Cardiac septum (tissue), 1 donor: Measurements from ENCODE around the gene NOC2L. TPM values are rescaled to one million over a fixed set of nuclear protein-coding genes. Genes with fewer than 3 reads are reported as not detected.

Source experiments
- DNase-seq: peaks from one replicate; pipeline ENCODE4 v3.0.0-alpha.2; 2020; ENCODE audit warnings: low spot score
- intact Hi-C: fragments of 100-400 bp; cut with DNase I; formaldehyde crosslinking; loops from one replicate; pipeline ENCODE4 v1.14.0; 2022
- total RNA-seq: library from RNA; stranded (reverse); fragmentation: NEBNext Ultra II Directional; extraction: Animal tissue kit (Norgen Biotek cat#: 25700); gene quantifications from one replicate; pipeline ENCODE4 v1.2.1, GENCODE V29; 2021
- donor health status: DM: no; HTN: no; CAD: no.

The NOC2L gene
- total RNA-seq, 1 donor from 2014 or later = 39.0 TPM

GRCh38 chr1:936348-937264 lies 22.4 kb downstream of the NOC2L start:
- no peak for DNase-seq
- intact Hi-C loops = no loop called here

GRCh38 chr1:935751-936231 lies 23.3 kb downstream of the NOC2L start:
- intact Hi-C loops = no loop called here
- DNase-seq = no peak

GRCh38 chr1:934991-935750 lies 23.9 kb downstream of the NOC2L start:
- no peak for DNase-seq
- intact Hi-C loops = no loop called here

GRCh38 chr1:933603-933940 lies 25.5 kb downstream of the NOC2L start:
- no peak for DNase-seq
- intact Hi-C loops = no loop called here

- intact Hi-C loops = no loop called here
- no peak for DNase-seq
These were observed 26.1 kb downstream of the NOC2L start for GRCh38 chr1:932776-933602.

DNA sequence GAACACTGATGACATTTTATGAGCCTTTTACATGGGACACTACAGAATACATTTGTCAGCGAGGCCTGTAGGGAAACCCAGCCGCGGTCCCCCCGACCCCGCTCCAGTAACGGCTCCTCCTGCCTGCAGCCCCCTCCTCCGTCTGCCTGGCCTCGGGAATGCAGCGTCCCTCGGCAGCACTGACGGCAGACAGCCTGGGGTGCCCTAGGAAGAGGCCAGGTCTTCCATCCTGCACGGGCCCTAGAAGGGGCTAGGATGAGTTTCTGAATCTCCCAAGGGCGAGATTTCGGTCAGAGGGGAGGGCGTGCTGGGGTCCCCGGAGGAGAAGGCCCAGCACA lies 26.9 kb downstream of the NOC2L start:
- intact Hi-C loops = no loop called here
- DNase-seq = no peak

DNA sequence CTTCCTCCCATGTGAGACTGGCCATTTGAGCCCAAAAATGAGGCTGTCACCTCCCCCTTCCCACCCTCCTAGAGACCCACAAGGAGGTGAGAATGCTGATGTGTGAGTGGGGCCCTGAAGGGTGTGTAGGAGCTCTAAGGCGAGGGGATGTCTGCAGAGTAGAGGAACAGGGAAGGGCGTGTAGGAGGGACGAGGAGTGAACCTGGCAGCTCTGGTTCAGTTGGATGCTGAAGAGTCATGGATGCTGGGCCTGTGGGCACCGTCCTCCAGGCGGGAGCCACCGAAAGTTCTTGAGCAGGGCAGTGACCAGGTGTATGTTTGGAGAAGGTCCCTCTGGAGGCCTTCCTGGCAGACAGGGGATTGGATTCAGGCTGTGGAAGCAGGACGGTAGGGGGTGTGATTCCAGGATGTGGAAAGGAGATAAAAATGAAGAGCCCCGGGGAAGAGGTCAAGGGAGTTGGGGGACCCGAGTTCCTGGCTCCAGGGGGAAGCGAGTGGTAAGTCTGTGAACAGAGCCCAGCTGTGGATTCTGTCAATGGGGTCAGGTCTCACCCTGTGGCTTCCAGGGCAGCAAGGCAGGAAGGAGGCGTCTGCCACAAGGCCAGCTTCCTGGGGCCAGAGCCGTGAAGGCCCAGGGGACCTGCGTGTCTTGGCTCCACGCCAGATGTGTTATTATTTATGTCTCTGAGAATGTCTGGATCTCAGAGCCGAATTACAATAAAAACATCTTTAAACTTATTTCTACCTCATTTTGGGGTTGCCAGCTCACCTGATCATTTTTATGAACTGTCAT lies 27.5 kb downstream of the NOC2L start:
- intact Hi-C loops = no loop called here
- DNase-seq = no peak

GRCh38 chr1:930633-931138 lies 28.4 kb downstream of the NOC2L start:
- intact Hi-C loops = no loop called here
- DNase-seq = no peak

DNA sequence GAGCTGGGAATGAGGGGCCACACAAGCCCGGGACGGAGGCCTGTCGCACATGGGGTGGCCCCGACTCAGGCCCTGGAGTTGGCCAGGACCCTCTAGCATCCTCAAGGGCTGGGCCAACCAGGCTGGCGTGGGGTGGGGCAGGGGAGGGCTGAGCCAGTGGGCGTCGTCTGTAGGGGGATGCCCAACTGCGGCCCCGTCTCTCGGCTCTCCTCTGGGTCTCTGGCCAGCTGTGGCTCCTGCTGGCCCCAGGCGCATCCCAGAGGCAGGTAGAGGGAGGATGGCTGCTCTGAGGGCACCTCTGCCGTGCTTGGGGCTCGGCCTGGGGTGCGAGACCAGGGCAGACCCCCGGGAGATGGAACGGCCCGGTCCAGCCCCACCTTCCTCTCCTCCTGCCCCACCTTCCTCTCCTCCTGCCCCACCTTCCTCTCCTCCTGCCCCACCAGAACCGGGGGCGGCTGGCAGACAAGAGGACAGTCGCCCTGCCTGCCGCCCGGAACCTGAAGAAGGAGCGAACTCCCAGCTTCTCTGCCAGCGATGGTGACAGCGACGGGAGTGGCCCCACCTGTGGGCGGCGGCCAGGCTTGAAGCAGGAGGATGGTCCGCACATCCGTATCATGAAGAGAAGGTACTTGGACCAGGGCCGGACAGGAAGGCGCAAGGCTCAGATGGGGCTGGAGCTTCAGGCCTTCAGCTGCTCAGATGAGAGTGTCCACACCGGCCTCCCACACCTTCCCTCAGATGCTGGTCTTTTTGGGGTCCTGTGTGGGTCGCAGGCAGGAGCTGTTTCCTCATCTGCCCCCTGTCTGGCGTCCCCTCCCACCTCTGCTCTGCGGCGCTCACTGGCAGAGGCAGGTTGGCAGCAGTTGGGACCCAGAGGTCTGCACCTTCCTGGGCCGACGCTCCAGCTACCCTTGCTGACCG lies 29.1 kb downstream of the NOC2L start:
- no peak for DNase-seq
- intact Hi-C loops = no loop called here

- intact Hi-C loops = no loop called here
These were observed 30.0 kb downstream of the NOC2L start for GRCh38 chr1:928825-929661.

DNA sequence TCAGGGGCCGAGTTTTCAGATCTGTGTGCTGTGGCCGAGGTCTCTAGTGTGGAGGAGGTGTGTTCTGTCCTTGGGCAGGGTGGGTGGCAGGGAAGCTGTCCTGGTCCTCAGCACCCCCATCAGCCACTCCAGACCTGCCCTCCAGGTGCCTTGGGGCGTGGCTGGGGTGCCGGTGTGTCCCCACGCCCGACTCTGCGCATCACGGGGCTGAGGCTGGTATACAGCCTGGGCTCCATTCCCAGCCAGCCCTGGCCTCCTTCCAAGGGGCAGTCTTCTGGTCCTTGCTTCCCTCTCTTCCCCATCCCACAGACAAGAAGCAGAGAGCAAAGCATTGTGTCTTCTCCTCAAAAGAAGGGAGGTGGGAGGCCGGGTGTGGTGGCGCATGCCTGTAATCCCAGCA lies 31.3 kb downstream of the NOC2L start:
- intact Hi-C loops = no loop called here
- DNase-seq = no peak

More at GRCh38 chr1:928825-929661, 30.0 kb downstream of the NOC2L start:
- no peak for DNase-seq

DNA sequence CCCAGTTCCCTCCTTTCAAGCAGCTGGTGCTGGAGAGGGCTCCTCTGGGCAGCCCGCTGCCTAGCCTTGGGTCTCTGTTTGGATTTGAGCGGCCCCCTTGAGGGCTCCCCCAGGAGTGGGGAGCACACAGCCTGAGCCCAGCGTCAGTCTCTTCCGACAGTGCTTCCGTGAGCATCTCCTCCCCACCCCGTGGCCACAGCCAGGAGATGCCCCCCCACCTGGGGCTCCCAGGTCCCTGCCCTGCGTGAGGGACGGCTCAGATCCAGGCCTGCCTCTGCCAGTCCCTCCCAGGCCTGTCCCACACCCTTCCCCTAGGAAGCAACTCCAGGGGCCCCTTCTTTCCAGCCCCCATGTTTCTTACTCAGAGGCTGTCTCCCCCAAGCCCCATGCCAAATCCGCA lies 31.8 kb downstream of the NOC2L start:
- DNase-seq = no peak
- intact Hi-C loops = no loop called here

DNA sequence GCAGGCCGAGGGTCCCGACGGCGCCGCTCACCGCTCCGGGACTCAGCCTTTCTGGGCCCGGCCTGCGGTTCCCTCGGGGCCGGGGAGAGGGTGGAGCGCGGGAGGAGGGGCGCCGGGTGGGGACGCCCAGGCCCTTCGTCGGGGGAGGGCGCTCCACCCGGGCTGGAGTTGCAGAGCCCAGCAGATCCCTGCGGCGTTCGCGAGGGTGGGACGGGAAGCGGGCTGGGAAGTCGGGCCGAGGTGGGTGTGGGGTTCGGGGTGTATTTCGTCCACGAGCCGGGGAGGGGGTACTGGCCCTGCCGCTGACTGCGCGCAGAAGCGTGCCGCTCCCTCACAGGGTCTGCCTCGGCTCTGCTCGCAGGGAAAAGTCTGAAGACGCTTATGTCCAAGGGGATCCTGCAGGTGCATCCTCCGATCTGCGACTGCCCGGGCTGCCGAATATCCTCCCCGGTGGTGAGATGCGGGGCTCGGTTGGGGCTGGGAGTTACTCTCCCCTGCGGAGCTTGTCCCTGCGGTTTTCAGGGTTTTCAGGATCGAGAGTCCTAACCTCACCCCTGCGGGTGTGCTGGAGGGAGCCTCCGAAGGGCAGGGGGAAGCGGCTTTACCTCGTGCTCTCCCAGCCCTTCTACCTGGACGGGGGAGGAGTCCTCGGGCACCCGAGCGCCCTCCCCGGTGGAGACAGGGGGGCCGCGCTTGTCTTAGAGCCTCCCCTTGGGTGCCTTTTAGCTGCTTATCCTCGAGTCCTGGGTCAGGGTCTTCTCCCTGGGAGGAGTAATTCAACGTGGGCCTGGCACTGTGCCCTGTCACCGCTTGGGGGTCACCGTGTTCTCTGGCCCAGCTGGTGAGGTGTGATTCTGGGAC lies 33.3 kb downstream of the NOC2L start:
- DNase-seq = no peak
- intact Hi-C loops = no loop called here

DNA sequence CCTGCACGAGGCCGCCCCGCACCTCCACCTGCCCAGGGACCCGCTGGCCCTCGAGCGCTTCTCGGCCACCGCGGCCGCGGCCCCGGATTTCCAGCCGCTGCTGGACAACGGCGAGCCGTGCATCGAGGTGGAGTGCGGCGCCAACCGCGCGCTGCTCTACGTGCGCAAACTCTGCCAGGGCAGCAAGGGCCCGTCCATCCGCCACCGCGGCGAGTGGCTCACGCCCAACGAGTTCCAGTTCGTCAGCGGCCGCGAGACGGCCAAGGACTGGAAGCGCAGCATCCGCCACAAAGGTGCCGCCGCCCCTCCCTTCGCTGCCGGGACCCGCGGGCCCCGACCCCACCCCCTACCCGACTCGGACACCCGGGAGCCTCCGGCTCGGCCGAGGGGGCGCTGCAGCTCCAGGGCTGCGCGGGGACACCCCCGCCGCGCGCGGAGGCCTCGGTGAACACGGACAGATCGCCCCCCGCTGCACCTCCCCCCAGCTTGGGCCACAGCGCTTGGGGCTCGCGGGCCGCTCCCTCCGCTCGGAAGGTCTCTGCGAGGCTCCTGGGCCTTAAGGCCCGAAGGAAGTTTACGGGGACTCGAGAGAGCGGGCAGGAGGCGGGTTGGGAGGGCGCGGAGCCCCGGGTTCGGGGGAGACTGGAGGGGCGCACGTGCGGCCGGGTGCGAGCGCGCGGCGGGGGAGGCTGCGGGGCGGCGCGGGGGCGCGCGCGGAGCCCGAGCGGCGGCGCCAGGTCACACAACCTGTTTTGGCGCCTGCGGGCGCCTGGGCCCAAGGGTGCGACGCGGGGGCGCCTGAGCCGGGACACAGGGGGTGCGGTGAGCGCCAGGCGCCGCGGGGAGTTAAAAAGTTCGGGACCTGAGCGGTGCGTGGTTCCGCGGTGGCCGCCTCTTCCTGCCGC lies 34.1 kb downstream of the NOC2L start:
- DNase-seq = no peak
- intact Hi-C loops = no loop called here

- no peak for DNase-seq
- intact Hi-C loops = loop anchor here (2.0 kb wide), 1 partner anchor 17 kb away; no protein-coding TSS in a partner anchor
These were observed 34.9 kb downstream of the NOC2L start for GRCh38 chr1:923991-924655.
